ENCODE measurements around the gene TM9SF2. TPM values are rescaled to one million over a fixed set of nuclear protein-coding genes. Genes with fewer than 3 reads are reported as not detected.
"Not testable (repeated sequence)": the region's sequence is repeated elsewhere in the genome, so short reads cannot be mapped to it uniquely, and the experiment has no call there.

Gene TM9SF2
- 154 and 155 TPM in 2 replicates for total RNA-seq (2022)
- percentile 92 among the genes with signal in this experiment for Bru-seq, nascent RNA
- percentile 90 among the genes with signal in this experiment for BruChase-seq, experiment 1, labeled RNA remaining after a 2-hour chase
- percentile 95 among the genes with signal in this experiment for BruChase-seq, experiment 2, labeled RNA remaining after a 6-hour chase
- long read RNA-seq, transcript TM9SF2-201 (17 exons, 3,430 nt) = major isoform, 798 of 887 reads
- long read RNA-seq, transcript TM9SF2-206 (19 exons, 3,858 nt) = minor isoform, 5 of 887 reads
- long read RNA-seq, partial matches to known transcripts = 31 of 887 reads
- long read RNA-seq, other reads (novel, unspliced or antisense) = 53 of 887 reads

- peak within 1 kb of the TSS; percentile 97 for H3K4me3 Mint-ChIP-seq (ENCODE audit: unreplicated experiment)
- H3K4me1 ChIP-seq = peaks cover 22% of the 10 kb centered on the region
These were observed at the start of gene TM9SF2 for GRCh38 chr13:99501184-99501847. TM9SF2 (plus strand) TSS chr13:99501472; CDS start chr13:99501607, 135 bp downstream.

DNA sequence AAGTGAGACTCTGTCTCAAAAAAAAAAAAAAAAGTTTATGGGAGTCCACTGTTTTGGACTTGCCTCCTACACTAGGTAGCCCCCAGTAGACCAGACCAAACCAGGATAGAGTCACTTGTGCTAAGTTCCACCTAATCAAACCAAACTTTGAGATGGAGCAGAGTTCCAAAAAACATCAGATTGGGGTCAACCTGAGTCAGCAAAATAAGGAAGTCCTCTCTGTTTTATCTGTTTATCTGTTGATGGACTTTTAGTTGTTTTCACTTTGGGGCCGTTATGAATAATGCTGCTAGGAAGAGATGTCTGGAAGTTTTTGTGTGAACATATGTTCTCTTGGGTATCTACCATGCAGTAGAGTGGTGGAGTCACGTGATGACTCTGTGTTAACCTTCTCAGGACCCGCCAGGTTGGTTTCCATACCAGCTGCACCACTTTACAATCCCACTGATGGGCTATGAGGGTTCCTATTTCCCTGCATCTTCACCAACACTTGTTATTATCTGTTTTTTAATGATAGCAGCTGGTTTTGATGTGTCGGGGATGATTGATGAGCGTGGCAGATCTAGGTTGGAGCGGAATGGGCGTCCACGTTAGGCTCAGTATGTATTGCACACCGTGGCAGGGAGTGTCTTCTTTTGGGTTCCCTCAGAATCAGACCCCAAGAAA lies 46.6 kb upstream of the TM9SF2 start:
- Histone ChIP-seq H3K9me3 (0 out of 2 replicates have a peak, but pooled peaks cover 3% of the 10 kb centered on the region), H3K4me1 (no peaks in the 10 kb centered on the region), H3K36me3 (ENCODE audit: control insufficient read depth, insufficient read depth, low read length) (no peaks in the 10 kb centered on the region), H3K4me3 (ENCODE audit: low read depth, low read length) (no peak overlapping the region), H3K27me3 (replicated peaks; ENCODE audit: control insufficient read depth, insufficient read depth, low read length) (no peaks in the 10 kb centered on the region)
- no peak overlapping the region for H3K27ac Mint-ChIP-seq (ENCODE audit: unreplicated experiment)
- intact Hi-C loops (cut with micrococcal nuclease; ENCODE audit: unreplicated experiment) = no loop called here
- TF ChIP-seq, protein P1, sequence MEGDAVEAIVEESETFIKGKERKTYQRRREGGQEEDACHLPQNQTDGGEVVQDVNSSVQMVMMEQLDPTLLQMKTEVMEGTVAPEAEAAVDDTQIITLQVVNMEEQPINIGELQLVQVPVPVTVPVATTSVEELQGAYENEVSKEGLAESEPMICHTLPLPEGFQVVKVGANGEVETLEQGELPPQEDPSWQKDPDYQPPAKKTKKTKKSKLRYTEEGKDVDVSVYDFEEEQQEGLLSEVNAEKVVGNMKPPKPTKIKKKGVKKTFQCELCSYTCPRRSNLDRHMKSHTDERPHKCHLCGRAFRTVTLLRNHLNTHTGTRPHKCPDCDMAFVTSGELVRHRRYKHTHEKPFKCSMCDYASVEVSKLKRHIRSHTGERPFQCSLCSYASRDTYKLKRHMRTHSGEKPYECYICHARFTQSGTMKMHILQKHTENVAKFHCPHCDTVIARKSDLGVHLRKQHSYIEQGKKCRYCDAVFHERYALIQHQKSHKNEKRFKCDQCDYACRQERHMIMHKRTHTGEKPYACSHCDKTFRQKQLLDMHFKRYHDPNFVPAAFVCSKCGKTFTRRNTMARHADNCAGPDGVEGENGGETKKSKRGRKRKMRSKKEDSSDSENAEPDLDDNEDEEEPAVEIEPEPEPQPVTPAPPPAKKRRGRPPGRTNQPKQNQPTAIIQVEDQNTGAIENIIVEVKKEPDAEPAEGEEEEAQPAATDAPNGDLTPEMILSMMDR (IDR thresholded peaks at IDR 0.05; ENCODE audit: insufficient read depth in 1 of 2, low read depth in 1 of 2, low read length in 1 of 2, severe bottlenecking in 1 of 2, unreplicated experiment in 1 of 2) = no peak
- no peaks in the 10 kb centered on the region for H3K9me3 Mint-ChIP-seq (ENCODE audit: unreplicated experiment)
- POLR2A ChIA-PET = no interaction called here
- no peaks in the 10 kb centered on the region for H3K4me1 Mint-ChIP-seq (ENCODE audit: low read depth, unreplicated experiment)
- no peaks in the 10 kb centered on the region for H3K36me3 Mint-ChIP-seq (ENCODE audit: insufficient read depth, unreplicated experiment)
- DNase-seq = no peak
- H3K4me3 Mint-ChIP-seq (ENCODE audit: unreplicated experiment) = no peak overlapping the region
- no TSS peak for BruUV-seq (replicated peaks)
- CTCF ChIA-PET = no interaction called here
- H3K27me3 Mint-ChIP-seq (ENCODE audit: insufficient read depth, unreplicated experiment) = no peaks in the 10 kb centered on the region

More at GRCh38 chr13:99501184-99501847, at the start of gene TM9SF2:
- ChIA-PET POLR2A (no interaction called here), CTCF (no interaction called here)
- no peaks in the 10 kb centered on the region for H3K36me3 ChIP-seq (ENCODE audit: control insufficient read depth, insufficient read depth, low read length)
- Mint-ChIP-seq H3K27ac (ENCODE audit: unreplicated experiment) (peak within 1 kb of the TSS; percentile 98), H3K36me3 (ENCODE audit: insufficient read depth, unreplicated experiment) (peaks cover 47% of the 10 kb centered on the region), H3K27me3 (ENCODE audit: insufficient read depth, unreplicated experiment) (no peaks in the 10 kb centered on the region), H3K4me1 (ENCODE audit: low read depth, unreplicated experiment) (peaks cover 36% of the 10 kb centered on the region), H3K9me3 (ENCODE audit: unreplicated experiment) (no peaks in the 10 kb centered on the region)
- peak; percentile 99 for DNase-seq
- TF ChIP-seq, protein P1 (IDR thresholded peaks at IDR 0.05; ENCODE audit: insufficient read depth in 1 of 2, low read depth in 1 of 2, low read length in 1 of 2, severe bottlenecking in 1 of 2, unreplicated experiment in 1 of 2) = no peak
- intact Hi-C loops (cut with micrococcal nuclease; ENCODE audit: unreplicated experiment) = loop anchor here (1.0 to 2.0 kb wide), 2 partner anchors 105 to 301 kb away; partner anchors contain the start of genes CLYBL and UBAC2
- no peaks in the 10 kb centered on the region for H3K27me3 ChIP-seq (replicated peaks; ENCODE audit: control insufficient read depth, insufficient read depth, low read length)
- peak within 1 kb of the TSS; percentile 48 for H3K4me3 ChIP-seq (ENCODE audit: low read depth, low read length)
- BruUV-seq (replicated peaks) = no TSS peak
- H3K9me3 ChIP-seq = no peaks in the 10 kb centered on the region

GRCh38 chr13:99459099-99459850 lies 42.0 kb upstream of the TM9SF2 start:
- BruUV-seq (replicated peaks) = no TSS peak
- Histone ChIP-seq H3K4me3 (ENCODE audit: low read depth, low read length) (no peak overlapping the region), H3K9me3 (0 out of 2 replicates have a peak, but pooled peaks cover 3% of the 10 kb centered on the region), H3K27me3 (replicated peaks; ENCODE audit: control insufficient read depth, insufficient read depth, low read length) (no peaks in the 10 kb centered on the region), H3K4me1 (no peaks in the 10 kb centered on the region), H3K36me3 (ENCODE audit: control insufficient read depth, insufficient read depth, low read length) (no peaks in the 10 kb centered on the region)
- no peak overlapping the region for H3K27ac Mint-ChIP-seq (ENCODE audit: unreplicated experiment)
- no peak for DNase-seq
- TF ChIP-seq, protein P1 (IDR thresholded peaks at IDR 0.05; ENCODE audit: insufficient read depth in 1 of 2, low read depth in 1 of 2, low read length in 1 of 2, severe bottlenecking in 1 of 2, unreplicated experiment in 1 of 2) = no peak
- intact Hi-C loops (cut with micrococcal nuclease; ENCODE audit: unreplicated experiment) = no loop called here
- no peaks in the 10 kb centered on the region for H3K27me3 Mint-ChIP-seq (ENCODE audit: insufficient read depth, unreplicated experiment)
- no peaks in the 10 kb centered on the region for H3K36me3 Mint-ChIP-seq (ENCODE audit: insufficient read depth, unreplicated experiment)
- no peaks in the 10 kb centered on the region for H3K9me3 Mint-ChIP-seq (ENCODE audit: unreplicated experiment)
- CTCF ChIA-PET = interaction anchor here (0.7 kb wide), 1 partner anchor 40 kb away, joined by 3 read pairs; no protein-coding TSS in a partner anchor
- H3K4me1 Mint-ChIP-seq (ENCODE audit: low read depth, unreplicated experiment) = no peaks in the 10 kb centered on the region
- H3K4me3 Mint-ChIP-seq (ENCODE audit: unreplicated experiment) = no peak overlapping the region
- POLR2A ChIA-PET = no interaction called here

DNA sequence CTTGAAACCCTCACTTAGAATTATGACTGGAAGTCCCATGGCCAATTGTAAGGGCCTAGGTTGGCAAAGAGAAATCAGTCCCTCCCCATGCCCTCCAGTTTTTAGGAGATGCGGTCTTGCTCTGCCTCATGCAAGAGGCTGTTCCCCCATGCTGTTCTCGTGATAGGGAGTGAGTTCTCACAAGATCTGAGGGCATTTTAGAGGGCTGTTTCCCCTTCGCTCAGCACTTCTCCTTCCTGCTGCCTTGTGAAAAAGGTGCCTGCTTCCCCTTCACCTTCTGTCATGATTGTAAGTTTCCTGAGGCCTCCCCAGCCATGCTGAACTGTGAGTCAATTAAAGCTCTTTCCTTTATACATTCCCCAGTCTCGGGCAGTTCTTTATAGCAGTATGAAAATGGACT lies 40.5 kb upstream of the TM9SF2 start:
- H3K4me1 ChIP-seq; H3K27me3 Mint-ChIP-seq (ENCODE audit: insufficient read depth, unreplicated experiment); DNase-seq; H3K4me3 Mint-ChIP-seq (ENCODE audit: unreplicated experiment); H3K36me3 Mint-ChIP-seq (ENCODE audit: insufficient read depth, unreplicated experiment); H3K4me3 ChIP-seq (ENCODE audit: low read depth, low read length); intact Hi-C loops (cut with micrococcal nuclease; ENCODE audit: unreplicated experiment); H3K4me1 Mint-ChIP-seq (ENCODE audit: low read depth, unreplicated experiment); CTCF ChIA-PET; H3K9me3 Mint-ChIP-seq (ENCODE audit: unreplicated experiment); H3K36me3 ChIP-seq (ENCODE audit: control insufficient read depth, insufficient read depth, low read length); H3K27me3 ChIP-seq (replicated peaks; ENCODE audit: control insufficient read depth, insufficient read depth, low read length); POLR2A ChIA-PET; H3K9me3 ChIP-seq; BruUV-seq (replicated peaks); H3K27ac Mint-ChIP-seq (ENCODE audit: unreplicated experiment): not testable (repeated sequence)

Data from Caco-2 (cell line).